HL-60 (cell line): ENCODE data around the gene OBP2A.

Source experiments
- CTCF ChIP-seq: IDR thresholded peaks from one replicate; pipeline ENCODE4 v1.5.1; 2011; ENCODE audit warnings: low read length, control low read depth, inconsistent platforms; ENCODE audit not compliant: insufficient read depth
- GABPA ChIP-seq: IDR thresholded peaks from 2 replicates; pipeline ENCODE4 v1.6.1; 2012; ENCODE audit warnings: low read depth

GRCh38 chr9:135565636-135566035, 19.7 kb downstream of the OBP2A start:
- TF ChIP-seq CTCF (no peak), GABPA (no peak)
